ENCODE results near the gene ECT2.
A peak's percentile ranks its signal among the peaks of the same experiment; 100 is the strongest.
"Not testable (repeated sequence)": the region's sequence is repeated elsewhere in the genome, so short reads cannot be mapped to it uniquely, and the experiment has no call there.

Gene ECT2, protein sequence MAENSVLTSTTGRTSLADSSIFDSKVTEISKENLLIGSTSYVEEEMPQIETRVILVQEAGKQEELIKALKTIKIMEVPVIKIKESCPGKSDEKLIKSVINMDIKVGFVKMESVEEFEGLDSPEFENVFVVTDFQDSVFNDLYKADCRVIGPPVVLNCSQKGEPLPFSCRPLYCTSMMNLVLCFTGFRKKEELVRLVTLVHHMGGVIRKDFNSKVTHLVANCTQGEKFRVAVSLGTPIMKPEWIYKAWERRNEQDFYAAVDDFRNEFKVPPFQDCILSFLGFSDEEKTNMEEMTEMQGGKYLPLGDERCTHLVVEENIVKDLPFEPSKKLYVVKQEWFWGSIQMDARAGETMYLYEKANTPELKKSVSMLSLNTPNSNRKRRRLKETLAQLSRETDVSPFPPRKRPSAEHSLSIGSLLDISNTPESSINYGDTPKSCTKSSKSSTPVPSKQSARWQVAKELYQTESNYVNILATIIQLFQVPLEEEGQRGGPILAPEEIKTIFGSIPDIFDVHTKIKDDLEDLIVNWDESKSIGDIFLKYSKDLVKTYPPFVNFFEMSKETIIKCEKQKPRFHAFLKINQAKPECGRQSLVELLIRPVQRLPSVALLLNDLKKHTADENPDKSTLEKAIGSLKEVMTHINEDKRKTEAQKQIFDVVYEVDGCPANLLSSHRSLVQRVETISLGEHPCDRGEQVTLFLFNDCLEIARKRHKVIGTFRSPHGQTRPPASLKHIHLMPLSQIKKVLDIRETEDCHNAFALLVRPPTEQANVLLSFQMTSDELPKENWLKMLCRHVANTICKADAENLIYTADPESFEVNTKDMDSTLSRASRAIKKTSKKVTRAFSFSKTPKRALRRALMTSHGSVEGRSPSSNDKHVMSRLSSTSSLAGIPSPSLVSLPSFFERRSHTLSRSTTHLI

DNA sequence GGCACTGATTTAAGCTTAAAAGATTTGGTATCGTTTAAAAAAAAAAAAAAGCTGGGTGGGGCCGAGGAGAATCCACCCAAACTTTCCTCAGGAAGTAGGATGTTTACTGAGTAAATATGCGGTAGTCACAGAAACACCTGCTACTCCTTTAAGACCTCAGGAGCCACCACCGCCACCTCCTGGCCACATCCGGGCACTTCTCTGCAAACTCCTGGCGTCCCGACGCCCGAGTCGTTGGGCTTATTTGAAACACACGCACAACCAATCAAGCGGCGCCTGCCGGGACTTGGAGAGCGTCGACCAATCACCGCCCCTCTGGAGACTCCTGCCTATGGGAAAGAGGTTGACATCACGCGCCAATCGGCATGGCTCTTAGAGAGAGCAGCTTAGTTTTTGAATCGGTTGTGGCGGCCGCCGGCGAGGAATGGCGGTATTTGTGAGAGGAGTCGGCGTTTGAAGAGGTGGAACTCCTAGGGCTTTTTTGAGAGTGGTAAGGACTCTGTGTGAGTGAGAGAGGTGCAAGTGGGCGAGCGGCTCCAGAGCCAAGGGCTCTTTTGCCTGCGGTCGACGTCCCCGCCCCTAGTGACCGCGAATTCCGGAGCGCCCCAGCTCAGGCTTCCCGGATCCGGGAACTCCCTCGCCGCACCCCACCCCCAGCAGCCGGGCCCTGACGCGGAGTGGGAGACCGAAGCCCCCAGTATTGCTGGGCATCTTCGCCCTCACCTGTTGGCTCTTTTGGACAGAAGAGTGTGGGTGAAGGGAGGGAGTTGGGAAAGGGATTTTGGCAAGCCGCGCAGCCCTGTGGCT, at the start of gene ECT2:
ECT2 (plus strand) TSS at position 359 of the 807 bp plus-strand sequence. CDS start 3,805 bp downstream, outside the sequence.
- DNase-seq: peak; percentile 99

DNA sequence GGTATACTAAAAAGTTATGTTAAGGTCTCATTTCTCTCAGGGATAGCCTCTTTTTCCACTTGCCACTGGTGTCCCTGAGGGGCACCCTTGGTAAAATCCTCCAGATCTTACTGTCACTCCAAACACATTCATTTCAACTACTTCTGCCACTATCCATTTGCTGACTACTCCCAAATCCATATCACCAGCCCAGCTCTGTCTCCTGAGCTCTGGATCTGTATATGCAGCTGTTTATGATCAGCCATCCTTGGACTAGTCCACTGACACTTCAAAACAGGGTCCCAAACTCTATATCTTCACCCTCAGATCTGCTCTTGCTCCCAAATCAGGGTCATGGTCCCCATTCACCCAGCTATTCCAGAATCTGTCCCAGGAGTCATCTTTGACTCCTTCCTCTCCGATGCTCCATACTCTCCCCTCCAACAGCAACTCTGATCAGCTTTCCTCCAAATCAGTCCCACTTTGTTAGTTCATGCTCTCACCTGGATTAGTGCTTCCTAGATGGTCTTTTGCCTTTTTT, 49.5 kb upstream of the ECT2 start:
- no peak for DNase-seq

DNA sequence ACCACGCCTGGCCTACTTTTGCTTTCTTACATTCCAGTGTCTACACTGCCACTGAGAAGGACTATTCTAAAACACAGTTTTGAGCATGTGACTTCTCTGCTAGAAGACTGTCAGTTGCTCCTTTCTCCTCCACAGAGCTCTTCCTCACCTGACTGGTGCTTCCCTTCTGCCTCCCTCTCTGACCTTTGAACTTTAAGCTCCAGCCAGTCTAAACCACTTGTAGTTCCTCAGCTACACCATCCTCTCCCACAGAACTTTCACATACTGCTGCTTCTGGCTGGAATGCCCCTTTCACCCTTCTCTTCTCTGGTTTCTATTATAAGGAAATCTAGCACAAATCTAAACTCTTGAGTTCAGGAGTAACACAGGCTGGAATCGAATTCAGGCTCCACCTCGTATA, 48.8 kb upstream of the ECT2 start:
- no peak for DNase-seq

DNA sequence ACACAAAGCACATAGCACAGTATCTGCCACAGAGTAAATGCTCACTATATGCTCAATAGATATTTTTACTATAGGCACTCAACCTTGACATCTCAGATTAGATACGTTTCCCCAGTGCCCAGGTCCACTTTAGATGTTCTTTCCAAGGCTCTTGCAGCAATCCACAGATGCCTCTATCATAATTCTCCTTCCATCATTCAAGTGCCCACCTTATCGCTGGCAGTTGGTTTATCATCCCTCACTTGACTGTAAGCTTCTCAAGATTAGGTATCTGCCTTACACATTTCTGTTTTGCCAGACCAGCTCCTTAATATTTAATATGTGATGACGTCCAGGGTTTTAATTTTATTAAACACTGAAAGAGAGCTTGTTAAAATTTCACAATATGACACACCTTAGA, 48.3 kb upstream of the ECT2 start:
- DNase-seq: no peak

DNA sequence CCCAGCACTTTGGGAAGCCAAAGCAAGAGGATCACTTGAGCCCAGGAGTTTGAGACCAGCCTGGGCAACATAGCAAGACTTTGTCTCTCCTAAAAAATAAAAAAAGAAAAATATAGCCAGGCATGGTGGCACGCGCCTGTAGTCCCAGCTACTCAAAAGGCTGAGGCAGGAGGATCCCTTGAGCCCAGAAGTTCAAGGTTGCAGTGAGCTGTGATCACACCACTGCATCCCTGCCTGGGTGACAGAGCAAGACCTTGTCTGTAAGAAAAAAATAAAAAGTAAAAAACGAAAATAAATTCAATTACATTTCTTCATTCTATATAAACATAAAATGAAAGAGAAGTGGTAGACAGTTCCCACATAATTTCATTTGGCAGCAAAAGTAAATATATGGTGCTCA, 47.8 kb upstream of the ECT2 start:
- DNase-seq: not testable (repeated sequence)

DNA sequence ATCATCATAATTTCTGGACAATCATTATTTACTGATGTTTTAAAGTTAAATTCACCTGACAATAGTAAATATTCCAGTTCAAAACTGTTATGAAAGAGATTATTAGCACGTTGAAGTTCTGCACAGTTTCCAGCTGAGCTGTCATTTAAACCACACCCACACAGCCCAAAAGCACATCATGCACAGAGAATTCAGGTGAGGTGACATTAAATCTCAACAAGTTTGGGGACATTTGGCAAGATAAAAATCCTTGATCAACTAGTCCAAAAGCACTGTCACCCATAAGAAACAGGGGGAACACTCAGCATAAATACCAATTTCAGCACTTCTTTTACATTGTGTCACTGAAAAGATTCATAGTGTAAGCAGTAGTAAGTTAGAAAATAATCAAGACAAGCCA, 46.5 kb upstream of the ECT2 start:
- DNase-seq: no peak

DNA sequence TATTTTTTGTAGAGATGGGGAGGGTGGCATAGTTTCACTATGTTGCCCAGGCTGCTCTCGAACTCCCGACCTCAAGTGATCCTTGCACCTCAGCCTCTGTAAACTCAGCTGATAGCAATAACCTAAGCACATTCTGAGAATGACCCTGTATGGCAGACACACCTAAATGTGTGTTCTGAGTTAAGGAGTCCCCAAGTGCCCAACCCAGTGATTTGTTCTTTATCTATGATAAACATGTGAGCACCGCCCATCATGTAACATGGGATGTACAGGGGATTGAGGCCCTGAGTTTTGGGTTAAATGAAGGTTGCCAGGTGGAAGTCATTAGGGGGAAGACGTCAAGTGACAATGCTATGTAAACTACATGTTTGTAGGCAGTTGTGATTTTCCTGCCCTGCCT, 45.4 kb upstream of the ECT2 start:
- DNase-seq: no peak

DNA sequence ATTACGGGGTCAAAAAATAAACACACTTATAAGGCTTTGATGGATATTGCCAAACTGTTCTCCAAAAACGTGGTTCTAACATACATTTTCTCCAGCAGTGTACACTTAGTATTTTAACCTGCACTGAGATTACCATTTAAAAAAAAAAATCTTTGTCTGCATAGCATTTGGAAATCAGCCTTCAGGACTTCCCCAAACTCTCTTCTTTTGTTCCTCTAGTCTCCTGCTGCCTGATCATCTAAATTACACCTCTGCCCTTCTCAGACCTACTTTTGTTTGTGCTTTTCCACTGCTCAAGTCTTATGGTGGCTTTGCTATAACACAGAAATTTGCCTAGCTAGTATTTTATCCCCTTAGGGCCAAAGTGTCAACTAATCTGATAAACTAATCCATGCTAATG, 43.5 kb upstream of the ECT2 start:
- DNase-seq: no peak

DNA sequence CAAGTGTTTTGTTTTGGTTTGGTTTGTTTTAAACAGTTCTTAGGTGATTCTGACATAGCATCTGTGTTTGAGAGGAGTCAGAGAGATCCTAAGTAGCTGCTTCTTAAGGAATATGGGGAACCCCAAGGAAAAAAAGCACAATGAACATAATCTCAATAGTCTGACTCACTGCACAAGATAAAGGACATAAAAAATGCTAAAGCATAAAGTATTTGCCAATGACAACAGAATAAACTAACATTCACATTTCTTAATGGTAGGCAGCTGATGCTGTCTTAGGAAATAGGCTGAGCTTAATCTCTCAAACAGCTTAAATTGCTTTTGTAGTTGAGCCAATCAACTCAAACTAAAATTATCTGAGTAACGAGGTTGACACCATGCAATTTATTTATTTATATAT, 42.6 kb upstream of the ECT2 start:
- peak; percentile 18 for DNase-seq

DNA sequence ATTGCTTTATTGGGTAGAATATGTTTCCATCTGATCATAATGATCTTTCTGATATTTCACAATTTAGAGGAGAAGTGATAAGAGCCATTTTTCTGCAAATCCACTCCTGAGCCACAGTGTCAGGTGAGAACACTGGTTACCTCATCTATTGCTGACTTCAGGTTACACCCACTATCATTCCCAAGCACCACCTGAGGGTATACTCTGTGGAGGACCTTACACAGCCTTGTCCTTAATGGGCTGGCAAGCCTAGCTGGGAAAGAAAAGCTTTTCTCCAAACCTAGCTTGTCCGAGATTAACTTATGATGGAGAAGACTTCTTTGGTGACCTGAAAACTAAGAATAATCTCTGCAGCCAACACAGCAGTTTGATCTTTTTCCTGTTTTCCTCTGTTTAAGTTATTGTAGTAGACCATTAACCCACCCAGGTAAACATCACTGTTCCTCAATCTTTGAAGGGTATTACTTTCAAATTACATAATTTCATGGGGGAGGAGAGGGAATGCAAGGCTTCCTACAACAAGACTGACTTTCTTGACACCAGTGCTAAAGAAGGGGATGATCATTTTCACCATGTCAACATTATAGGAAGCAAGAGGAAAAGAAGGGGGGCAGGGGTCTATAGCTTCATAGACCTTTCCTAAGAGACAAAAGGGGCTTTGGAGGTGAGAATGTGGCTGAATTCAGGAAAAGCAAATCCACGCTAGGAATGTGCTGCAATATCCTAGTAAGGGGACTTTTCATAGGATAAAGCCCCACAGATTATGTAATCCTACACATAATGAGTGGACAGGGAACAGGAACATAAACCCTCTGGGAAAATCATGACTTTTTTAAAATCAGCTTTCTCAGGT, 41.4 kb upstream of the ECT2 start:
- DNase-seq: no peak

DNA sequence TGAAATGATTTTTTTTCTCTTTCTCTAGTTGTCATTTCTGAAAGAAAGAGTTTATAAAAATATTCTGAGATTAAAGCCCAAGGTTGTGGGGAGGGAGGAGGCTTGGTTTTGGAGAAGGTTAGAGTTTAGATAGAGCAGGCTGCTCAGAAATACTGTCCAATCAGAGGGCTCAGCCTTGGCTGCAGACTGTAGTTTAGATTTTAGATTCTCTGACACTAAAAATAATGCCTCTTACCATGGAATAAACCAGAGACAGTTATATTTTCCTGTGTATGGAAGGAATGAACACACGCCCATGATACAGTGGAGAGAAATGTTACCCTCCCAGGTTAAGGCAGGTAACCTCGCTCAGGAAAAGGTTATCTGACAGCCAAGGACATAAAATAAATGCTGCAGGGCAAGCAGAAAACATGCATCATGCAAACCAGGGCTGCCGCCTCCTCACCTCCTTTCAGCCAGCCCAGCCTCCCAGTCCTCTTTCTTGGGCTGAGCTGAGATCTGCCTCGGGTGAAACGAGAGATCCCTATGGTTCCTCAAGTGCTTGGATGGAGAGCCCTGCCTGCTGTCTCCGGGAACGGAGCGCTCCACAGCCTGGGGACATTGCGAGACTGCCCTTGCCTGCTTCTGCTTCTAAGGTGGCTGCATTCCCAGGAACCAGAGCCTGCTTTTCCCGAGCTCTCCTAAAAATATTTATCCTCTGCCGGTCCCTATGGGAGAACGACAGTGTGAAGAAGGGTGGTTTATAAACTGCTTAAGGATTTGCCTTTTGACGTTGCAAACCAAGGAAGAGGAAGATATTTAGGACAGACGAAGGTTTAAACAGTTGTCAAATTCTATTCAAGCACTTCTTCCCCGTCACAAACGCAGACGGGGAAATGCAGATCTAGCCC, 40.5 kb upstream of the ECT2 start:
- DNase-seq: peak; percentile 11

DNA sequence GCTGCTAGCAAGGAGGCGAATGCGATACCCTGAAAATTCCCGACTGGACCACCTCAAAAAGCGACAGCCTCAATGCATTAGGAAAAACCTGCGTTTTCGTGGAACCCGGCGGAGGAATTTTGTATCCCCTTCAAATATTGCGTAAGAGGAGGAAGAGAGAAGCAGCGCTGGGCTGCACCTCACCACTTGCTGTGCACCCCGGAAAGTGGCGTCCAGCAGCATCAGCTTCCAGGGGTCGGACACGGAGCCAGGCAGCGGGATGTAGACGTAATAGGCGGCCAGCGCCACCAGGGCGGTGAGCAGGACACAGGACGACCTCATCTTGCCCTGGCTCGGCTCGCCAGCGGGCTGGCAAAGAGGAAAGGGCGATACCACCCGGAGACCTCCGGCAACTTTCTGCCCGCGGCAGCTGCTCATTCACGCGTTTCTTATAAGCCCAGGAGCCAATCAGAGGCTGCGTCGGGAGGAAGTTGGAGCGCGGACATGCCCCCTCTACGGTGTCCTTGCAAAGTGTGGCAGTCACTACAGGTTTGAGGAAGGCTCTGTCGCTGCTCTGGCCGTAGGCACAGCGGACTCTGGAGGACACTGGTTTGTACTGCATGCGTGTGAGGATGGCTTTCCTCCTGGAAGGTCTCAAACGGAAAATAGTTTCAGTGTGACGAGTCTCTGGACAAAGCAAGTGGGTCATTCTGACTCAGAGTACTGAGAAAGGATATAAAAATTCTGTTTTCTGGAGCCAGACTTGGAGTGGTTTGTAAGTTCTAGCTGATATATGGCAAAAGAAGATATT, 39.7 kb upstream of the ECT2 start, which contains the start of gene NCEH1:
NCEH1 (minus strand) TSS at position 404 of the 790 bp plus-strand sequence; CDS start at position 321, 83 bp downstream.
- DNase-seq: peak; percentile 99

DNA sequence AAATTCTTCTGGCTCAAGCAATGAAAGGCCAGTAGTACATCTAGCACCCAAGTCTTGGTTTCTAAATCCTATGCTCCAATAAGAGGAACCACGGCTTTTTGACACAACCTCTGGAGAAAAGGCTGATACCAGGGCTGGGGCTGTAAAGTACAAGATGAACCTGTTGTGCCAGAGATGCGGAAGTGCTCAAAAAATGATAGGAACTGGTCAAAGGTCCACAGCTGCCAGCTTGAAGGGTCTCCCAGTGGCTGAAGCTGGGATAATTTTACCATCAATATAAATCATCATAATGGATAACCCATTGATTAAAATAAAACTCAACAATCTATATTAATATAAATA, 39.1 kb upstream of the ECT2 start:
- no peak for DNase-seq

DNA sequence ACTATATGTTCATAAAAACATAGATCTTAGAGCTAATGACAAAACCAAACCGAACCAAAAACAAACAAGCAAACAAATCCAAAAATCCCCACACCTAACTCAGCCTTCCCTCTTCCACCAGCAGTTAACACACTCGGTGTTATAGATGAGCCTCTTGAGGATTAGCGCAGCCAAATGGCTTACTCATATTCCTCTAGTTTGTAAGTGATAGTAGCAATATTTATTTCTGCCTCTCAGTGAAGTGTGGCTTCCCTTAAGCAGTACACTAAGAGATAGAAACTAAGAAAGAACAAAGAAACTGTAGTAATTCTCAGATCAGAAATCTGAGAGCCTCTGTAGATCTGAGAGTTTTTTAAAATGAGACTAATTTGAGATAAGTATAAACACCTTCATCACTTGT, 37.2 kb upstream of the ECT2 start:
- no peak for DNase-seq

DNA sequence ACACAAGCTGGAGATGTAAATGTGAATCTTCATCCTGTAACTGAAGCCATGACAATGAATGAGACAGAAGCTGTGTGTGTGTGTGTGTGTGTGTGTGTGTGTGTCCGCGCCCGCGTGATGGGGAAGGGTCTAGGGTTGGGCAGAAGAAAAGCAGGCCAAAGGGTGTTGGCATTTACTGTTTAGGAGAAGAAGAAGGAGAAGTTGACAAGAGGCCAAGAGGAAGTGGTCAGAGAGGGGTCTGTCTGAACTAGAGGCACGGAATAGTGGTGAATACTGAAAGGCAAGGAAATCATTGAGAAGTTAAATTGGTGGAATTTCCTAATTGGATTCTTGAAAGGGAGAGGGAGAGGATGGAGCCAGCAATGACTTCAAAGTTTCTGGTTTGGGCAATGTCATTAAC, 34.0 kb upstream of the ECT2 start:
- no peak for DNase-seq

DNA sequence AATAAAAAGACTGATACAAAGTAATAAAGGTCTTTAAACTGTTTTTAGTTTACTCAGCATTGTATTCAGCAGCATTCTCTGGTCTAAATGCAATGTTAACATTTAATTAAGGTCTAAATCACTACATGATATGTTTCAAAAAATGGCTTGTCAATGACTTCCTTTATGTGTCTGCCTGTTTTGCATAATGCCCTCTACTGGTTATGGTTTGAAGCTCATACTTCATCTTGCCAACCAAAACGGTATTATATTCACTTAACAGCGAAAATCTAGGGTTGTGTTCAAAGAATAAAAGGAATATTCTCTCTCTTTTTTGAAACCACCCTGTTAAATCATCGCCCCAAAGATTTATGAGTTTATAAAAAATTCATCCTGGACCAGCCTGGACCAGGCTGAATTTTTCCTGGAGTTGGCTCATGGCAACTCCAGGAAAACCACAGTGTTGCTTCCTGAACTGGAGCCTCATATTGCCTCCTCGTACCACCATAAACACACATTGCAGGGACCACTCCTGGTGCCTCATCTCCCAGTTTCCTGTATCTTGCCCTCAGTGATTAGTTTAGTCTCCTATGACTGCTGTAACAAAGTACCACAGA, 32.9 kb upstream of the ECT2 start:
- DNase-seq: no peak

DNA sequence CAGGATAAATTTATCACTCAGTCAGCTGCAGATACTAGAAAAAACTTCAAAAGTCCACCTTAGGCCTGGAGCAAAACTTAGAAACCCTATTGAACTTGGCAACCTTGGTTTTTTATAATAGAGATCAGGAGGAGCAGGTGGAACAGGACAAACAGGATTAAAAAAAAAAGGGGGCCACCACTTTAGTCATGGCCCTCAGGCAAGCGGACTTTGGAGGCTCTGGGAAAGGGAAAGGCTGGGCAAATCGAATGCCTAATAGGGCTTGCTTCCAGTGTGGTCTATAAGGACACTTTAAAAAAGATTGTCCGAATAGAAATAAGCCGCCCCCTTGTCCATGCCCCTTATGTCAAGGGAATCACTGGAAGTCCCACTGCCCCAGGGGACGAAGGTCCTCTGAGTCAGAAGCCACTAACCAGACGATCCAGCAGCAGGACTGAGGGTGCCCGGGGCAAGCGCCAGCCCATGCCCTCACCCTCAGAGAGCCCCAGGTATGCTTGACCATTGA, 27.9 kb upstream of the ECT2 start:
- not testable (repeated sequence) for DNase-seq

DNA sequence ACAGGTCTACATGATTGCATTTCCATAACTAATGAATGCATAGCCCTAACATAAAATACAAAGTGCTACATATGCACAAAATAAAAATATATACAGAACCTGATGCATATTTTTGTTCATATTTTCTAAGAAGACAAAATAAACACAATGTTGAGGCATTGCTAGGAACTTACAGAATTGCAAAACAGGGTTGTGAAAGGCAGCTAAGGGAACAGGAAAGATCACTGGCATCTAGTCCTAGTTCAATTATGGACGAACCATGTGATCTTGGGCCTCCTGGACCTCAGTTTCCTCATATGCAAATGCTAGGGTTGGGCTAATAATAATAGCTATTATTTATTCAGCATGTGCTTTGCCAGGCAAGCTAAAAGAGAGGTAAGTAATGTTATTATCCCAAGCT, 24.1 kb upstream of the ECT2 start:
- DNase-seq: no peak

DNA sequence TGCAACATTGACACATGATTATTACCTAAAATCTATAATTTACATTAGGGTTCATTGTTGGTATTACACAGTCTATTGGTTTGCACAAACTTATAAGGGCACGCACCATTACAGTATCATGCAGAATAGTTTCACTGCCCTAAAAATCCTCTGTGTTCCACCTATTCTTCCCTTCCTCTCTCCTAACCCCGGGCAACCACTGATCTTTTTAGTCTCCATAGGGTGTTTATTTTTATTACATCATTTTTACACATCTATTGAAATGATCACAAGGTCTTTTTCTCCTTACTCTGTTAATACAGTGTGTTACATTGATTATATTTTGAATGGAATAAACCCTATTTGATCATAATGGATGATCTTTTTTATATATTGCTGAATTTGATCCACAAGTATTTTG, 15.5 kb upstream of the ECT2 start:
- no peak for DNase-seq

Data from amniotic stem cell (primary cell).